DOHH2 (cell line): ENCODE data around the gene FHOD1.

ENCODE experiments used
- CTCF ChIP-seq: fragments of 200-600 bp; sonication (generic); IDR thresholded peaks from one replicate; pipeline ENCODE4 v1.5.1; 2014; ENCODE audit warnings: antibody characterized with exemption, mild to moderate bottlenecking, low read depth, low read length; ENCODE audit not compliant: poor library complexity, severe bottlenecking
- EZH2phosphoT487 ChIP-seq: fragments of 200-600 bp; sonication (generic); IDR thresholded peaks from 2 replicates; pipeline ENCODE4 v1.6.1; 2017; ENCODE audit warnings: borderline replicate concordance, mild to moderate bottlenecking, antibody characterized with exemption, low read length, moderate library complexity, mixed read lengths

GRCh38 chr16:67193536-67193935 lies 53.7 kb downstream of the FHOD1 start:
- TF ChIP-seq EZH2phosphoT487 (no peak), CTCF (no peak)
